HepG2 (cell line): Measurements from ENCODE around the gene ZMIZ1. TPM values are rescaled to one million over a fixed set of nuclear protein-coding genes. Genes with fewer than 3 reads are reported as not detected.

Experiments
- EHMT2 ChIP-seq: fragments of 200-600 bp; sonication (generic); IDR thresholded peaks from 2 replicates; pipeline ENCODE4 v1.7.0; 2017; ENCODE audit warnings: antibody characterized with exemption, low read depth, low read length, borderline replicate concordance
- FOSL1 ChIP-seq: sonication (generic); formaldehyde crosslinking; IDR thresholded peaks from 2 replicates; pipeline ENCODE4 v1.9.0; 2021; ENCODE audit warnings: missing genetic modification reagents, borderline replicate concordance
- POLR2G ChIP-seq: fragments of 200-400 bp; formaldehyde crosslinking; IDR thresholded peaks from 2 replicates; pipeline ENCODE4 v1.6.1; 2018; ENCODE audit warnings: mild to moderate bottlenecking, low read depth, low read length, moderate library complexity
- PRDM10 ChIP-seq: sonication (generic); formaldehyde crosslinking; IDR thresholded peaks from 2 replicates; pipeline ENCODE4 v1.4.0; 2020; ENCODE audit warnings: low read depth, missing genetic modification reagents
- SMAD1 ChIP-seq: sonication (generic); formaldehyde crosslinking; IDR thresholded peaks from 2 replicates; pipeline ENCODE4 v1.4.0; 2020; ENCODE audit warnings: missing genetic modification reagents, low read depth, mild to moderate bottlenecking, borderline replicate concordance
- TCF7 ChIP-seq: sonication (generic); IDR thresholded peaks from 2 replicates; pipeline ENCODE4 v1.6.1; 2016; ENCODE audit warnings: antibody characterized with exemption, low read depth
- ZBTB3 ChIP-seq: sonication (generic); formaldehyde crosslinking; IDR thresholded peaks from 2 replicates; pipeline ENCODE4 v1.4.0; 2020; ENCODE audit warnings: low read depth, mild to moderate bottlenecking, moderate library complexity, missing genetic modification reagents, borderline replicate concordance
- ZNF10 ChIP-seq: sonication (generic); formaldehyde crosslinking; IDR thresholded peaks from 2 replicates; pipeline ENCODE4 v1.4.0; 2020; ENCODE audit warnings: mild to moderate bottlenecking, low read depth, missing genetic modification reagents, borderline replicate concordance
- ZNF496 ChIP-seq: sonication (generic); formaldehyde crosslinking; IDR thresholded peaks from 2 replicates; pipeline ENCODE4 v1.8.1; 2023; ENCODE audit warnings: mild to moderate bottlenecking, moderate library complexity, missing genetic modification reagents; ENCODE audit not compliant: insufficient replicate concordance
- ZNF589 ChIP-seq: sonication (generic); formaldehyde crosslinking; conservative IDR thresholded peaks from 2 replicates; pipeline ENCODE4 v1.8.0; 2022; ENCODE audit warnings: mild to moderate bottlenecking, moderate library complexity, missing genetic modification reagents
- ZNF670 ChIP-seq: sonication (generic); formaldehyde crosslinking; IDR thresholded peaks from 2 replicates; pipeline ENCODE4 v1.8.0; 2022; ENCODE audit warnings: mild to moderate bottlenecking, missing genetic modification reagents, borderline replicate concordance
- ZNF740 ChIP-seq: sonication (generic); formaldehyde crosslinking; IDR thresholded peaks from 2 replicates; pipeline ENCODE4 v1.4.0; 2020; ENCODE audit warnings: missing genetic modification reagents
- ZSCAN29 ChIP-seq: sonication (generic); formaldehyde crosslinking; conservative IDR thresholded peaks from 2 replicates; pipeline ENCODE4 v1.4.0; 2020; ENCODE audit warnings: mild to moderate bottlenecking, missing genetic modification reagents
- polyA plus RNA-seq, 8 experiments: library from polyadenylated mRNA; depleted of rRNA in 3 of 8; stranded (reverse) in 7 of 8; unstranded in 1 of 8; fragments of >200 nt; fragmentation: Illumina TruSeq in 4 of 8; extraction: Trizol in 4 of 8; gene quantifications; 2 replicates each; pipeline versions ENCODE4 v1.2.1 to v1.2.3, GENCODE V29; 2011 to 2016; ENCODE audit warnings: low read depth in 4 of 8, missing spikeins in 1 of 8, mixed read lengths in 1 of 8; ENCODE audit not compliant: insufficient read depth in 1 of 8
- total RNA-seq, 5 experiments: library from RNA; depleted of rRNA; stranded (reverse); fragments of >200 nt; fragmentation: Illumina TruSeq; extraction: Trizol; gene quantifications; 2 replicates each; pipeline ENCODE4 v1.2.3, GENCODE V29; 2016; ENCODE audit warnings: low read depth in 1 of 5
- TF ChIP-seq, protein P1 (sequence below): IDR thresholded peaks from 2 replicates; pipeline ENCODE4 v1.6.1; 2018; ENCODE audit warnings: missing genetic modification reagents
- TF ChIP-seq, protein P2 (sequence below): sonication (generic); formaldehyde crosslinking; IDR thresholded peaks from 2 replicates; pipeline ENCODE4 v1.8.0; 2022; ENCODE audit warnings: low read depth, missing genetic modification reagents
- TF ChIP-seq, protein P3 (sequence below): sonication (generic); formaldehyde crosslinking; IDR thresholded peaks from 2 replicates; pipeline ENCODE4 v1.9.0; 2021; ENCODE audit warnings: missing genetic modification reagents, borderline replicate concordance

ZMIZ1 gene
- total and polyA plus RNA-seq, 2 of the 13 experiments (the other 11 are each of a cell fraction or from before 2014, with no cell fraction given) = 5.3 to 10.2 TPM

GRCh38 chr10:79347894-79348639 lies 279.3 kb downstream of the ZMIZ1 start (continued):
- TF ChIP-seq PRDM10 (CRISPR knock-in tag) (0 out of 2 replicates have a peak, but pooled peaks have one; percentile 11), ZNF589 (CRISPR knock-in tag) (0 out of 2 replicates have a peak, but pooled peaks have one; percentile 42), POLR2G (no peak; the same call in 1 of the 2 replicates), ZNF740 (CRISPR knock-in tag) (no peak; the same call in 1 of the 2 replicates), FOSL1 (no peak), EHMT2 (no peak), TCF7 (no peak), SMAD1 (peak; percentile 69; the same call in 1 of the 2 replicates), ZNF670 (CRISPR knock-in tag) (no peak), ZNF10 (no peak), ZBTB3 (CRISPR knock-in tag) (0 out of 2 replicates have a peak, but pooled peaks have one; percentile 0), ZSCAN29 (no peak), ZNF496 (no peak)
- TF ChIP-seq, protein P1, sequence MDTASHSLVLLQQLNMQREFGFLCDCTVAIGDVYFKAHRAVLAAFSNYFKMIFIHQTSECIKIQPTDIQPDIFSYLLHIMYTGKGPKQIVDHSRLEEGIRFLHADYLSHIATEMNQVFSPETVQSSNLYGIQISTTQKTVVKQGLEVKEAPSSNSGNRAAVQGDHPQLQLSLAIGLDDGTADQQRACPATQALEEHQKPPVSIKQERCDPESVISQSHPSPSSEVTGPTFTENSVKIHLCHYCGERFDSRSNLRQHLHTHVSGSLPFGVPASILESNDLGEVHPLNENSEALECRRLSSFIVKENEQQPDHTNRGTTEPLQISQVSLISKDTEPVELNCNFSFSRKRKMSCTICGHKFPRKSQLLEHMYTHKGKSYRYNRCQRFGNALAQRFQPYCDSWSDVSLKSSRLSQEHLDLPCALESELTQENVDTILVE = no peak
- TF ChIP-seq, protein P2, sequence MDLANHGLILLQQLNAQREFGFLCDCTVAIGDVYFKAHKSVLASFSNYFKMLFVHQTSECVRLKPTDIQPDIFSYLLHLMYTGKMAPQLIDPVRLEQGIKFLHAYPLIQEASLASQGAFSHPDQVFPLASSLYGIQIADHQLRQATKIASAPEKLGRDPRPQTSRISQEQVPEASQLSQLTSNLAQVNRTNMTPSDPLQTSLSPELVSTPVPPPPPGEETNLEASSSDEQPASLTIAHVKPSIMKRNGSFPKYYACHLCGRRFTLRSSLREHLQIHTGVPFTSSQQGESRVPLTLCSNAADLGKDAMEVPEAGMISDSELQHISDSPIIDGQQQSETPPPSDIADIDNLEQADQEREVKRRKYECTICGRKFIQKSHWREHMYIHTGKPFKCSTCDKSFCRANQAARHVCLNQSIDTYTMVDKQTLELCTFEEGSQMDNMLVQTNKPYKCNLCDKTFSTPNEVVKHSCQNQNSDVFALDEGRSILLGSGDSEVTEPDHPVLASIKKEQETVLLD = no peak
- TF ChIP-seq, protein P3, sequence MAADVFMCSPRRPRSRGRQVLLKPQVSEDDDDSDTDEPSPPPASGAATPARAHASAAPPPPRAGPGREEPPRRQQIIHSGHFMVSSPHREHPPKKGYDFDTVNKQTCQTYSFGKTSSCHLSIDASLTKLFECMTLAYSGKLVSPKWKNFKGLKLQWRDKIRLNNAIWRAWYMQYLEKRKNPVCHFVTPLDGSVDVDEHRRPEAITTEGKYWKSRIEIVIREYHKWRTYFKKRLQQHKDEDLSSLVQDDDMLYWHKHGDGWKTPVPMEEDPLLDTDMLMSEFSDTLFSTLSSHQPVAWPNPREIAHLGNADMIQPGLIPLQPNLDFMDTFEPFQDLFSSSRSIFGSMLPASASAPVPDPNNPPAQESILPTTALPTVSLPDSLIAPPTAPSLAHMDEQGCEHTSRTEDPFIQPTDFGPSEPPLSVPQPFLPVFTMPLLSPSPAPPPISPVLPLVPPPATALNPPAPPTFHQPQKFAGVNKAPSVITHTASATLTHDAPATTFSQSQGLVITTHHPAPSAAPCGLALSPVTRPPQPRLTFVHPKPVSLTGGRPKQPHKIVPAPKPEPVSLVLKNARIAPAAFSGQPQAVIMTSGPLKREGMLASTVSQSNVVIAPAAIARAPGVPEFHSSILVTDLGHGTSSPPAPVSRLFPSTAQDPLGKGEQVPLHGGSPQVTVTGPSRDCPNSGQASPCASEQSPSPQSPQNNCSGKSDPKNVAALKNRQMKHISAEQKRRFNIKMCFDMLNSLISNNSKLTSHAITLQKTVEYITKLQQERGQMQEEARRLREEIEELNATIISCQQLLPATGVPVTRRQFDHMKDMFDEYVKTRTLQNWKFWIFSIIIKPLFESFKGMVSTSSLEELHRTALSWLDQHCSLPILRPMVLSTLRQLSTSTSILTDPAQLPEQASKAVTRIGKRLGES (CRISPR knock-in tag) = 0 out of 2 replicates have a peak, but pooled peaks have one; percentile 31
